ENCODE data around the gene SLC25A22. TPM values are rescaled to one million over a fixed set of nuclear protein-coding genes. Genes with fewer than 3 reads are reported as not detected.

SLC25A22 gene
- total and polyA plus RNA-seq, 9 of the 15 experiments (the other 6 are each of a cell fraction or from before 2014, with no cell fraction given), result 0.41 to 55.4 (median 11.4) TPM

GRCh38 chr11:797296-798092 lies 587 bp downstream of the SLC25A22 start (continued):
- TF ChIP-seq CCNT2 (IDR thresholded peaks at IDR 0.05; ENCODE audit: borderline replicate concordance, extremely low read depth, insufficient read length, low read depth, low read length), result no peak
- TF ChIP-seq ZNF384 (IDR thresholded peaks at IDR 0.05; ENCODE audit: low read depth, low read length), result no peak
- no peak for TF ChIP-seq NELFE (IDR thresholded peaks at IDR 0.05; ENCODE audit: insufficient read depth, insufficient read length)
- TF ChIP-seq FOXM1 (IDR thresholded peaks at IDR 0.05; ENCODE audit: low read depth), result no peak
- no peak for TF ChIP-seq FOXM1 (CRISPR knock-in tag; IDR thresholded peaks at IDR 0.05; ENCODE audit: low read depth)
- TF ChIP-seq ZNF354B (CRISPR knock-in tag; IDR thresholded peaks at IDR 0.05), result no peak
- no peak for TF ChIP-seq ZNF778 (CRISPR knock-in tag; IDR thresholded peaks at IDR 0.05)
- TF ChIP-seq SAFB (IDR thresholded peaks at IDR 0.05; ENCODE audit: borderline replicate concordance, low read depth, low read length), result no peak
- TF ChIP-seq DIDO1 (tag; IDR thresholded peaks at IDR 0.05; ENCODE audit: low read depth), result no peak
- TF ChIP-seq SP1 (CRISPR knock-in tag; IDR thresholded peaks at IDR 0.05), result peak; percentile 34; the same call in 1 of the 2 replicates
- TF ChIP-seq NR2C1 (IDR thresholded peaks at IDR 0.05), result no peak
- TF ChIP-seq NR2C1 (tag; IDR thresholded peaks at IDR 0.05), result no peak
- no peak for TF ChIP-seq TCF15 (CRISPR knock-in tag; IDR thresholded peaks at IDR 0.05)
- TF ChIP-seq TAF1 (IDR thresholded peaks at IDR 0.05; ENCODE audit: control insufficient read depth, extremely low read depth, insufficient read depth, low read length, severe bottlenecking), result no peak
- no peak for TF ChIP-seq CREB1 (IDR thresholded peaks at IDR 0.05)
- TF ChIP-seq CREB1 (CRISPR knock-in tag; IDR thresholded peaks at IDR 0.05), result no peak; the same call in 1 of the 2 replicates
- TF ChIP-seq ILK (tag; IDR thresholded peaks at IDR 0.05; ENCODE audit: borderline replicate concordance, low read depth), result no peak
- TF ChIP-seq ZKSCAN3 (CRISPR knock-in tag; IDR thresholded peaks at IDR 0.05), result no peak
- TF ChIP-seq NFATC3 (IDR thresholded peaks at IDR 0.05), result no peak
- TF ChIP-seq CBFA2T3 (IDR thresholded peaks at IDR 0.05), result no peak
- TF ChIP-seq GTF3C2 (IDR thresholded peaks at IDR 0.05; ENCODE audit: borderline replicate concordance, extremely low read depth, insufficient read length), result no peak
- TF ChIP-seq E2F1 (CRISPR knock-in tag; IDR thresholded peaks at IDR 0.05), result no peak
- no peak for TF ChIP-seq ZC3H8 (IDR thresholded peaks at IDR 0.05)
- no peak for TF ChIP-seq FUS (optimal IDR thresholded peaks at IDR 0.05; ENCODE audit: low read depth, low read length)
- TF ChIP-seq SAP30 (IDR thresholded peaks at IDR 0.05; ENCODE audit: borderline replicate concordance, insufficient read depth, low read depth, low read length, poor library complexity, severe bottlenecking), result peak; percentile 74
- no peak for TF ChIP-seq PPARD (CRISPR knock-in tag; IDR thresholded peaks at IDR 0.05)
- TF ChIP-seq EP300 (IDR thresholded peaks at IDR 0.05; ENCODE audit: low read length), result no peak

All from K562 (cell line).